ENCODE measurements around the gene MEPE.

MEPE gene

GRCh38 chr4:87843936-87844335, 11.2 kb downstream of the MEPE start:
- peak; percentile 44 for DNase-seq

DNA sequence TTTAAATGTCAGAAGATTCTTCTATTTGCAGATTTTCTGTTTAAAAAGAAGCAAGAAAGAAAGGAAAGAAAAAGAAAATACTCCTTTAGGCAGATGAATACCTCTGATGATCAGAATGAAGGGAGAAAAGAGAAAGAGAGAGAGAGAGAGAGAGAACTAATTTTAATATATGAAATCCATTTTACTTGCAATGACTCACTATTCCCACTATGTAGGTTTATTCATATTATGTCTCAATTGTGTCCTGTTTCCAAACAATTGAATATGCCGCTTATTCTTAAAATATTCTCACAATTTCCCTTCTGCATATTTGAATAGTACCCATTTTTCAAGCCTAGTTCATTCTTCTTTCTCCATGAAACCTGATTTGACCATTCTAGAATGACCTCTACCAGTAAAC, 11.7 kb downstream of the MEPE start:
- no peak for DNase-seq

- no peak for DNase-seq
Measured at GRCh38 chr4:87846226-87846625, 13.5 kb downstream of the MEPE start.

DNA sequence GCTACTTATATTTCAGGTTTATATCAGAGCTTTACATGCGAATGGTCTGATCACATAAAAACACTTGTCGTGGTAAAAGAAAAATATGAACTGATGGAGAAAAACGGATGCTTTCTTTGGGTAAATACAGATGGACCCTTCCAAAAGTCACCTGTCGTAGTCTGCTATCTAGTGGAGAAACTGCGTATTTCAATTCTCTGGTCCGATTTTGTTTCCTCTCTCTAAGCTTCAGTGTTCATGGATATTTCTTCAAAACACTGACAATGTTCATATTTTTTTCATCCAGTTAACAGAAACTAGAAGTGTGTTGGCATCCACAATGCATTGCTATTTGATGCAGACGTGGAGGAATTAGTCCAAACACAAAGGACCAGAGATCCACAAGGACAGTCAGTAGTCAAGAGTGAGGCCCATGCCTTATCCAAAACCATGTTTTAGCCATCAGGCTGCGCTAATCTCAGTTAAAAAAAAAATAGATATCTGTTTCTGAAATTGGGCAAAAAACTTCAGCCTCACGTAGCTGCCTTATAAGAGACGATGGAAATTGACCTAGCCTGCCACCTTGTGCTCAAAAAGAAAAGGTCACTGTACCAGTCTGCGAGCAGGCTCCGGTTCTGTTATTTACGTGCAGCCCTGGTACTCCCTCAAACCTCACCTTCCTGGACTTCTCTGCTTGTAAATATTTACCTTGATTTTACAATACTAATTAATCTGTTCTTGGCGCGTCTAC, 16.0 kb downstream of the MEPE start:
- DNase-seq = peak; percentile 78

DNA sequence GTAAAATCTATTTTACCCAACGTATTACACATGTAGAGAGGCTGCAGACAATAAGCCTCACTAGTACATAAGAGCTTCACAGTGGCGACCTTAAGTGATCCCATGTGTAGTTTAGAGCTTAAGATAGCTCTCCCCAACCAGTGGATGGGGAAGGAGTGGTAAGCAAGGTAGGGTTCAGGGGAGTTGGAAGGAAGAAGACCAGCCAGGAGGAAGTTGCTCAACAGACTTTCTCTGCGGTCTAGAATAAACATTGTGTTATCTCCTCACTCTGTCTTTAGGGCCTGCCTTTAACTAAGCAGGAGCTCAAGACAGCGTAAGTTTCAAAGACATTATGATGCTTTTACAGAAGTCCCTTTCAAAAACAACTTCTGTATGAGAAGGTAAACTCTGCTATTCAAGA, 16.8 kb downstream of the MEPE start:
- peak; percentile 78 for DNase-seq

DNA sequence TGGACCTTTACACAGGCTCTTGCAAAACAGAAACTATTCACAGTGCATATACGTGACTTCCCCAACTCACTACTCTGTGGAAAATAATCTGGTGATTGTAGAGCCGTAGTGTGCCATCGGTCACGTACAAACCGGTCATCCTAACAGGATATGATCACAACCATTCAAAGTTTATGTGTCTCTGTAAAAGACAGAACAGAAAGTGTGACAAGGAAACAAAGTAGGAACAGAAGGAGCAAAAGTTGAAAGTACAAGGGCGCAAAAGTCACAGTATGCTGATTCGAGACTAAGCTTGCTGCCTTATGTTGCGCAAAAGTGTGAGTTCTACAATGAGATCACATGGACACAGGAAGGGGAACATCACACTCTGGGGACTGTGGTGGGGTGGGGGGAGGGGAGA, 18.6 kb downstream of the MEPE start:
- no peak for DNase-seq

DNA sequence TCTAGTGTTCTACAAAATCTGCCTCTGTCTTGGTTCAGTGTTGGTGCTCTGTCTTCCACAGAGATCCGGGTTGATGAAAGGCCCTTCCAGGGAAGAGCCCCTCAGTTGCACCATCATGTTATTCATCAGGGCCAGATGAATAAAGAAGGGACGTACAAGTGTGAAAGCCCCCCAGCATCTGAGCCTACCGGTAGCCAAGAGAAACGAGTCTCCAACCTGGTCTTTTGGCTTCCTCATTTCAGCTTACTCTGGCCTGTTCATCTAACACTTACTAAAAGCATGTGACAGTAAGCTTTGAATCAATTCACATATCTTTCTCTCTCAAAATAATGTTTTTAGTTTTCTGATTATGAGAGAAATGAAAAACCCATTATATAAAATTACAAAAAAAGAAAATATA, 19.2 kb downstream of the MEPE start:
- no peak for DNase-seq

- DNase-seq = peak; percentile 78
Measured at GRCh38 chr4:87853108-87853507, 20.3 kb downstream of the MEPE start.

- no peak for DNase-seq
Measured at GRCh38 chr4:87853891-87854290, 21.1 kb downstream of the MEPE start.

DNA sequence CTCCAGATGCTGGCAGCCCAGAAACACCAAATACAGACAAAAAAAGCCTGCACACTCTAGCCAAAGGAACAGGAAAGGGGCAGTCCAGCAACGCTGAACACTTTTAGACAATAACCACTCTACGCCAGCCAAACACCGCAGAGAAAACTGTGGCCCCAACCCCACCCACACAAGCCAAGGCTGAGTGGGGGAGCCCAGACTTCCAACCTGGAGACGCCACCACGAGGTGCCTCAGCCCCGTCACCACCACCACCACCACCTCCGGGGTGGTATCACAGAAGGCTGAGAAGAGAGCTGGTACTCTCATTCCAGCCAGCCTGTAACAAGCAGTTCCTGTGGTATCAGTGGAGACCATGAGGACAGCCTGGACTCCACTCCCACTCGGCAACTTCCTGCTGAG, 22.8 kb downstream of the MEPE start:
- no peak for DNase-seq

DNA sequence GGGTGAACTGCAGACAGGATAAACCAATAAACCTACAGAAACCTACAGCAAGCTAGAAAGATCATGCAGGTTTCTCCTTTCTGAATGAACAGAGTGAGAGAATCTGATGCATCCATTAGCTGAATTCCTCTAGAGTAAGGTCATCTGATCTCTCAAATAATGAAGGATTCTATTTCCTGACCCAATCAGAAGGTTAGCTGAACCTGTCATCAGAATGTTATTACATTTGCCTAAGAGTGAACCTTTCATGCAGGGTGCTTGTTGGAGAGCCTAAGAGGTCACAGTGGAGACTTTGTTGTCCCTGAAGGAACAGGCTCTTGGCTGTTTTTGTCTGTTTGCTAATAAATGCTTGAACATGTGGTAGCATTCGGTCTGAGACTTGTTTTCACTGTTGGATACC, 24.0 kb downstream of the MEPE start:
- no peak for DNase-seq

- no peak for DNase-seq
Measured at GRCh38 chr4:87857789-87858188, 25.0 kb downstream of the MEPE start.

DNA sequence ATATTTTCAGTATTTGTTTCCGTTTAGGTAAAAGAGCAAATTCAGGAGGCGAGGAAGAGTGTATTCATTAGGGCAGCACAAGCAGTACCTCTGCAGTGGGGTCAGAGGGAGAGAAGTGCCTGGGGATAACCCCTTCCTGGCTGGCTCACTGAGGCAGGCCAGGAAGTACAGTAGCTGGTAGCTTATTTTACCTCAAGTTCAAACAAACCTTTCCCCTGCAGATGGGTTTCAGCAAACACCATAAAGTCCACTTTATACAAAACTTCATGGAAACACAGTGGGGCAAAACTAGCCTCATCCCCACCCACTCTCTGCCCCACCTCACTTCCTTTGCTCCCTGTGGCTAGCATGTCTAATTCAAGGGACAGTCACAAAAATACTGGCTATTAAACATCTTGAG, 29.5 kb downstream of the MEPE start:
- no peak for DNase-seq

- DNase-seq = no peak
Measured at GRCh38 chr4:87863486-87863885, 30.7 kb downstream of the MEPE start.

DNA sequence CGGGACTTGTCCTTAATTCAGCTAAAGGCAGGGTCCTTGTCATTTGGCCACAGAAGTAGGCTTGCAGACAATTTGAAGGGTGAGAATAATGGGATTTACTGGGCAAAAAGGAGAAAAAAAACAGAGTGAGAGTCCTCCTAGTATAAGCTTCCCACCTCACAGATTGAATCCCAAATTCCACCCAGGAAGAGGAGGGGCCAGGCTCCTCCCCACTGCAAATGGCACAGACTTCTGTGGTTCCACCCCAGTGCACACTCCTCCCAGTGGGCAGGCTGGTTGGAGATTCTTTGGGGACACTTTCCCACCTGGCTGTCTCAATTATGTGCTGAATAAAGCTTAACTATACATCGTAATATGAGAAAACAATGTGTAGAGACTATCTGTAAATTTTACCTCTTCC, 31.6 kb downstream of the MEPE start:
- no peak for DNase-seq

DNA sequence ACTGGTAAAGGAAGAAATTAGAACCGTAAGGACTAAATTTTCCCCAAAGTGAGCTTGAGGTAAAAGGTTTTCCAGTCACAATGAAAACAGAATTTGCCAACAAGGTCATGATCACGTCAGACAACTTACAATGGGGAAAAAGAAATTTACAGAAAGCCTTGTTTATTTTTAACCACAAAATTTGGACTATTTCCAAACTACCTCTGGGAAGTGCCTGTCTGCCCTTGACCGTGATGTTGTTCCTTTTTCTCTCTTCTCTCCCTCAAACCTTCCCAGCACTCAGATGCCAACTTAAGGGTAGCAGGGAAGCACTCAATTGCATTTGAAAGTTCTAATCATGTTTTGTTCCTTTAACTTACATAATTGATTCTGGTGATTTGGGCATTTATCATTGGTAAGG, 32.5 kb downstream of the MEPE start:
- DNase-seq = no peak

DNA sequence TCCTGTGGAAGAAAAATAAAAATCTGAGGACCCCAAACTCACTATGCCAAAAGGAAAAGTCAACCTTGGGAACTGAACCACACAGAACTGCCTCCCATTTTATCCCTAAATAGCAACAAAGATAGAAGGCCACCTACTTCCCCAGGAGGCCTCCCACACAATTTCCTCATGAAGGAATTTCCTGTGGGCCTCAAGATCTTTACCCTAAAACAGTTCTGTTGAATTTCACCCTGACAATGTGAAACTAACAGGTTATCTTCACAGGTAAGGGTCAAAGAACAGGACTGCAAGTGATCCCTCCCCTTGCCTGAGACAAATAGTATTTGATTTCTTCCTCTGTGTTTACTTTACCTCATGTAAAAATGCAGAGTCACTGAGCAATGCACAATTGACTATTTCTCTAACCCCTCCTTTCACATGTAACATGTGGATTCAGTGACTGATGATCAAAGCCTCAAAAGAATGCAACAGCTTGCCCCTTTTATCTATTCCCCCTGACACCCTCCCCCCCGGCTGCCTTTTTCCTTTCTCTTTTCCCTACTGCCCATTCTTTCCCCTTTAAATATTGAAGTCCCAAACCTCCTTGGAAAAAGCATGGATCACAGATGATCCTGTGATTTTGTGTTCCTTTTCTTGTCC, 33.3 kb downstream of the MEPE start:
- DNase-seq = peak; percentile 44

GRCh38 chr4:87868522-87868921, 35.8 kb downstream of the MEPE start:
- no peak for DNase-seq

- no peak for DNase-seq
Measured at GRCh38 chr4:87872028-87872427, 39.3 kb downstream of the MEPE start.

GRCh38 chr4:87875191-87875590, 42.4 kb downstream of the MEPE start:
- DNase-seq = no peak

- DNase-seq = no peak
Measured at GRCh38 chr4:87880106-87880505, 47.3 kb downstream of the MEPE start.

DNA sequence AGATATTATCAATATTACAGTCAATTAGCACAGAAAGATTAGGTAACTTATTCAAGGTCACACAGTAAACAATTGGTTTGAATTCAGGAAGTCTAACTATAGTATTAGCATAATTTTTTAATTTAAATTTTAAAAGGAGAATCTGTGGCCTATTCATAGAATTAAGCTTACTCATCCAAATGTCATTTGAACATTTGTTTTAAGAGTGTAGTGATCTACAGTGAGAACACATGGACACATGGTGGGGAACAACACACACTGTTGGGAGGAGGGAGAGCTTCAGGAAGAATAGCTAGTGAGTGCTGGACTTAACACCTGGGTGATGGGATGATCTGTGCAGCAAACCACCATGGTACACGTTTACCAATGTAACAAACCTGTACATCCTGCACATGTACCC, 48.3 kb downstream of the MEPE start:
- no peak for DNase-seq

GRCh38 chr4:87882321-87882720, 49.6 kb downstream of the MEPE start:
- no peak for DNase-seq

DNA sequence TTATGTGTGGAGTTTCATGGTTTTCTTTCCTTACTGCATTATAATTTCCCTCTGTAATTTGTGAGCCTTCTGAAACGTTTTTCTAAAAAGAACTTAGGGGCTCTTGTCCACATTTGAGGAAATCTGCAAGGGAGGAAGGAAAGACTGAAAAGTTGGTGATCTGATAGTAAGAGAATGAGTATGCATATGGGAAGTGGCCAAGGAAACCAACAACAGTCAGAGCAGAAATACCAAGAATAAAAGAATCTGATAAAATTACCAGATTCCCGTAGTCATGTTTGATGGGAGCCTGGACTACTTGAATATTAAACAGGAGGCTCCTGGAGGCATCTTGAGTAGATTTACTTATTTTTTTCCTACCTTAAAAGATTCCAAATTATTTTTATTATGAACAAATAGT, 50.1 kb downstream of the MEPE start:
- no peak for DNase-seq

DNA sequence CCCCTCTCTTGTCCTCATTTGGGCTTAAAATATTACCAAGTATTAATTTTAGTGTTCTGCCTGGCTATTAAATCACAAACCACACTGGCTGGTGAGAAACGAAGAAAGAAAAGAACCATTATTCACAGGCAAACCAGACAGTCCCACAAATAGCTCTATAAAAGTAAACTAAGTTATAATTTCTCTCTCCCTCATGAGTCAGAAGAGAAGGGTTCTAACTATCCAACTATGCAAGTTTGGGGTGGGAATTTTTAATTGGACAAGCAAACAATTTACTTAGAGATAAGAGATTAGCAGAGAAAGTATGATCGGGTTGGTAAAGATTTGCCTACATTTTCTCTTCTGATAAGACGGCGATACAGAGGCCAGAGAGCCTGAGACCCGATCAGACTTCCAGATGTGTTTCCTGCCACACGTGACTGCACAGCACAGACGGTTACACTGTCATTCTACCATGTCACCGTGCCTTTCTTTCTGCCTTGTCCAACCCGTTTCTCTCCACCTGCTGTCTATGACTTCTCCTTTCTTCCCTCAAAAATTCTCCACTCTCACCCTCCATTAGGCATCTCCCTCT, 52.3 kb downstream of the MEPE start:
- DNase-seq = peak; percentile 67
